K562 (cell line): ENCODE results near the gene SMG9. TPM values are rescaled to one million over a fixed set of nuclear protein-coding genes. Genes with fewer than 3 reads are reported as not detected.
A peak's percentile ranks its signal among the peaks of the same experiment; 100 is the strongest.

ENCODE experiments used
- ATAC-seq: fragments of 200-7000 bp; cut with Tn5 transposase; 3 replicates; pipeline ENCODE4 v1.9.1; 2020; ENCODE audit warnings: moderate library complexity
- BruUV-seq: library from RNA; stranded (reverse); fragments of 400-500 nt; replicated peaks from 2 replicates; lab custom pipeline; 2021; lab: Mats Ljungman, UMichigan
- CTCF ChIA-PET: fragments of 300-600 bp; formaldehyde crosslinking; extraction: SDS; loops from one replicate; lab custom pipeline; 2021; ENCODE audit warnings: low intra/inter-chr PET ratio; lab: Yijun Ruan, JAX
- POLR2A ChIA-PET: fragments of 300-600, 350-650 bp; sonication (Branson Sonifier 250); formaldehyde crosslinking; extraction: SDS; loops from one replicate; lab custom pipeline; 2021; ENCODE audit warnings: antibody characterized with exemption, inconsistent platforms; lab: Yijun Ruan, JAX
- DNase-seq, 4 experiments: peaks; one replicate each; pipeline versions ENCODE4 v3.0.0 to v3.0.0-alpha.2; 2011 to 2018; ENCODE audit warnings: low spot score in 3 of 4, mixed read lengths in 3 of 4; ENCODE audit errors: extremely low read depth in 1 of 4
- FAIRE-seq: peaks from 2 replicates; lab custom pipeline; 2011; peaks lifted over from hg19 to GRCh38; lab: Jason Lieb, UNC
- H2AFZ ChIP-seq: 2 replicates; pipeline ENCODE4 v1.6.0; 2011; ENCODE audit warnings: low read depth, low read length, control low read depth, inconsistent platforms
- H3K27ac ChIP-seq: fragments of 200-600 bp; 3 replicates; pipeline ENCODE4 v1.8.0; 2011; ENCODE audit warnings: low read depth, mild to moderate bottlenecking, control low read depth, inconsistent platforms, low read length, moderate library complexity, mixed read lengths; ENCODE audit errors: extremely low read depth
- H3K27me3 ChIP-seq, 2 experiments: fragments of 300-600 bp in 1 of 2; 2 replicates in 1 of 2; 3 replicates in 1 of 2; pipeline versions ENCODE4 v1.6.0 to v1.8.0; 2011; ENCODE audit warnings: inconsistent platforms in 2 of 2, low read length in 2 of 2, mild to moderate bottlenecking in 1 of 2, mixed read lengths in 1 of 2, moderate library complexity in 1 of 2; ENCODE audit not compliant: control insufficient read depth in 2 of 2, insufficient read depth in 2 of 2
- H3K36me3 ChIP-seq: fragments of 300-600 bp; 3 replicates; pipeline ENCODE4 v1.8.0; 2011; ENCODE audit warnings: mild to moderate bottlenecking, low read length, inconsistent platforms; ENCODE audit not compliant: control insufficient read depth, insufficient read depth
- H3K4me1 ChIP-seq, 2 experiments: fragments of 200-600 bp in 1 of 2; replicated peaks in 1 of 2; 2 replicates in 1 of 2; 3 replicates in 1 of 2; pipeline versions ENCODE4 v1.5.1 to v1.8.0; 2011; ENCODE audit warnings: inconsistent platforms in 2 of 2, low read length in 2 of 2, mild to moderate bottlenecking in 1 of 2, mixed read lengths in 1 of 2, moderate library complexity in 1 of 2; ENCODE audit not compliant: control insufficient read depth in 2 of 2, insufficient read depth in 2 of 2
- H3K4me2 ChIP-seq: 2 replicates; pipeline ENCODE4 v1.6.1; 2011; ENCODE audit warnings: low read length, control low read depth, inconsistent platforms, mixed read lengths; ENCODE audit not compliant: insufficient read depth
- H3K4me3 ChIP-seq: fragments of 200-600 bp; sonication (generic), shearing (Covaris generic); 2 replicates; pipeline ENCODE4 v1.5.1; 2016; ENCODE audit warnings: control low read depth, inconsistent platforms
- H3K79me2 ChIP-seq: fragments of 200-600 bp; 3 replicates; pipeline ENCODE4 v1.8.0; 2011; ENCODE audit warnings: low read length, inconsistent platforms; ENCODE audit not compliant: control insufficient read depth, insufficient read depth
- H3K9ac ChIP-seq, 2 experiments: 2 replicates each; pipeline versions ENCODE4 v1.6.0 to v1.6.1; 2011; ENCODE audit warnings: low read depth in 2 of 2, low read length in 2 of 2, control low read depth in 1 of 2, inconsistent platforms in 1 of 2, mild to moderate bottlenecking in 1 of 2, mixed read lengths in 1 of 2; ENCODE audit not compliant: insufficient read depth in 1 of 2
- H3K9me1 ChIP-seq: one replicate; pipeline ENCODE4 v1.6.0; 2011; ENCODE audit warnings: inconsistent platforms, mild to moderate bottlenecking, low read length, moderate library complexity; ENCODE audit not compliant: control insufficient read depth, insufficient read depth
- H3K9me3 ChIP-seq: replicated peaks from 2 replicates; pipeline ENCODE4 v1.5.1; 2011; ENCODE audit warnings: low read depth, low read length, inconsistent platforms; ENCODE audit not compliant: control insufficient read depth, insufficient read depth
- H4K20me1 ChIP-seq: replicated peaks from 2 replicates; pipeline ENCODE4 v1.6.1; 2011; ENCODE audit warnings: low read length, inconsistent platforms, mixed read lengths; ENCODE audit not compliant: control insufficient read depth, insufficient read depth
- ELF2 ChIP-seq: fragments of 250-450 bp; sonication (Bioruptor Pico); IDR thresholded peaks from 2 replicates; pipeline ENCODE4 v1.5.0; 2021; ENCODE audit warnings: mild to moderate bottlenecking
- GTF3C2 ChIP-seq: IDR thresholded peaks from 3 replicates; pipeline ENCODE4 v1.6.1; 2011; ENCODE audit warnings: borderline replicate concordance, mild to moderate bottlenecking, moderate library complexity; ENCODE audit not compliant: insufficient read length; ENCODE audit errors: extremely low read depth
- NFIC ChIP-seq: fragments of 450-650 bp; IDR thresholded peaks from 2 replicates; pipeline ENCODE4 v1.6.1; 2017; ENCODE audit warnings: mild to moderate bottlenecking, inconsistent platforms
- ZKSCAN1 ChIP-seq: fragments of 150-350 bp; IDR thresholded peaks from 2 replicates; pipeline ENCODE4 v1.6.1; 2016; ENCODE audit warnings: low read depth, low read length
- ZNF146 ChIP-seq: IDR thresholded peaks from one replicate; pipeline ENCODE4 v1.6.1; 2018; ENCODE audit warnings: missing compliant biosample characterization; ENCODE audit not compliant: unreplicated experiment
- ZNF232 ChIP-seq: sonication (generic); formaldehyde crosslinking; IDR thresholded peaks from 2 replicates; pipeline ENCODE4 v1.8.0; 2022; ENCODE audit warnings: mild to moderate bottlenecking, missing genetic modification reagents
- ZNF589 ChIP-seq: fragments of 200-800 bp; sonication (Bioruptor generic); IDR thresholded peaks from 2 replicates; pipeline ENCODE4 v1.6.1; 2016; ENCODE audit warnings: low read depth, missing genetic modification characterization, missing compliant biosample characterization
- ZNF707 ChIP-seq: fragments of 250-450 bp; sonication (Bioruptor Pico); conservative IDR thresholded peaks from 2 replicates; pipeline ENCODE4 v1.8.0; 2022; ENCODE audit warnings: inconsistent platforms, mild to moderate bottlenecking, moderate library complexity
- WGBS: fragments of 100-300 bp; shearing (Covaris generic); methylation state at CpG from one replicate; pipeline ENCODE4 v1.1.6; 2016; ENCODE audit warnings: low coverage, mixed read lengths; ENCODE audit not compliant: insufficient coverage; ENCODE audit errors: missing lambda C conversion rate; 5-methylcytosine and 5-hydroxymethylcytosine counted together
- in situ Hi-C: fragments of 300-500 bp; cut with MboI; formaldehyde crosslinking; loops from 4 replicates; pipeline ENCODE4 v1.15.0; 2018; ENCODE audit warnings: inconsistent platforms, mixed read lengths
- intact Hi-C: fragments of 100-400 bp; cut with micrococcal nuclease; formaldehyde crosslinking; loops from 2 replicates; pipeline ENCODE4 v1.14.2; 2022
- polyA plus RNA-seq, 8 experiments: library from polyadenylated mRNA; depleted of rRNA in 4 of 8; stranded (reverse) in 5 of 8; unstranded in 3 of 8; fragments of >200 nt; fragmentation: Nextera tagmentation in 2 of 8; fragmentation: Illumina TruSeq in 1 of 8; extraction: Ambion mirVana in 2 of 8; extraction: Trizol in 1 of 8; gene quantifications; 2 replicates each; pipeline versions ENCODE4 v1.2.1 to v1.2.3, GENCODE V29; 2011 to 2014; ENCODE audit warnings: inconsistent platforms in 1 of 8, missing spikeins in 1 of 8
- total RNA-seq, 7 experiments: library from RNA; depleted of rRNA in 6 of 7; stranded (reverse); fragments of >200 nt in 6 of 7; fragmentation: Illumina TruSeq in 2 of 7; extraction: Trizol in 2 of 7; gene quantifications; 2 replicates each; pipeline versions ENCODE4 v1.2.1 to v1.2.3, GENCODE V29; 2011 to 2021; ENCODE audit warnings: low replicate concordance in 1 of 7
- TF ChIP-seq, protein P1 (sequence below): fragments of 450-650 bp; IDR thresholded peaks from 2 replicates; pipeline ENCODE4 v1.6.1; 2016

SMG9 gene
- total and polyA plus RNA-seq, 9 of the 15 experiments (the other 6 are each of a cell fraction or from before 2014, with no cell fraction given): 1.7 to 79.7 (median 40.2) TPM

- DNase-seq (peak in 1 of 4 experiments; percentile 38), ATAC-seq (peak; percentile 67), FAIRE-seq (peak; percentile 70)
- POLR2A ChIA-PET: no interaction called here
- no peaks in the 10 kb centered on the region for H3K36me3 ChIP-seq
- H3K9me3 ChIP-seq: no peaks in the 10 kb centered on the region
- peak overlapping the region; percentile 68; the same call in 1 of the 2 replicates for H2AFZ ChIP-seq
- H3K9ac ChIP-seq: no peak overlapping the region
- no peaks in the 10 kb centered on the region for H3K79me2 ChIP-seq
- H3K9me1 ChIP-seq: no peaks in the 10 kb centered on the region
- intact Hi-C loops: no loop called here
- no peak for TF ChIP-seq ZKSCAN1
- TF ChIP-seq GTF3C2: no peak
- no peak for TF ChIP-seq ZNF232 (CRISPR knock-in tag)
- no peak for TF ChIP-seq ELF2 (CRISPR knock-in tag)
- TF ChIP-seq ZNF146 (CRISPR knock-in tag): no peak
- no peak for TF ChIP-seq ZNF707 (CRISPR knock-in tag)
- peak; percentile 74 for TF ChIP-seq NFIC
- TF ChIP-seq, protein P1, sequence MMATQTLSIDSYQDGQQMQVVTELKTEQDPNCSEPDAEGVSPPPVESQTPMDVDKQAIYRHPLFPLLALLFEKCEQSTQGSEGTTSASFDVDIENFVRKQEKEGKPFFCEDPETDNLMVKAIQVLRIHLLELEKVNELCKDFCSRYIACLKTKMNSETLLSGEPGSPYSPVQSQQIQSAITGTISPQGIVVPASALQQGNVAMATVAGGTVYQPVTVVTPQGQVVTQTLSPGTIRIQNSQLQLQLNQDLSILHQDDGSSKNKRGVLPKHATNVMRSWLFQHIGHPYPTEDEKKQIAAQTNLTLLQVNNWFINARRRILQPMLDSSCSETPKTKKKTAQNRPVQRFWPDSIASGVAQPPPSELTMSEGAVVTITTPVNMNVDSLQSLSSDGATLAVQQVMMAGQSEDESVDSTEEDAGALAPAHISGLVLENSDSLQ: peak; percentile 23
- no peak for TF ChIP-seq ZNF589 (CRISPR knock-in tag)
- H3K4me2 ChIP-seq: peak overlapping the region; percentile 40
- 8% methylated on average over 2 of the region's 2 CpGs for WGBS
- H3K4me3 ChIP-seq: peak overlapping the region; percentile 28
- in situ Hi-C loops: no loop called here
- CTCF ChIA-PET: no interaction called here
- H3K27ac ChIP-seq: no peak overlapping the region
- no peaks in the 10 kb centered on the region for H4K20me1 ChIP-seq
- H3K27me3 ChIP-seq: no peaks in the 10 kb centered on the region
- peaks cover 0 to 7% of the 10 kb centered on the region in 2 experiments; a peak in 3 of 5 replicates for H3K4me1 ChIP-seq
- no TSS peak for BruUV-seq
Observed at GRCh38 chr19:43804432-43804831, 49.7 kb upstream of the SMG9 start.
